Left lung (tissue), 10 donors: ENCODE data around the gene SLX9. TPM values are rescaled to one million over a fixed set of nuclear protein-coding genes. Genes with fewer than 3 reads are reported as not detected.

Experiments
- ATAC-seq: fragments of 200-7000 bp; cut with Tn5 transposase; one replicate; pipeline ENCODE4 v1.9.1; 2020; ENCODE audit warnings: moderate library complexity
- DNase-seq, 4 donors: peaks; one replicate each; pipeline ENCODE4 v3.0.0-alpha.2; 2013 to 2020
- H3K27ac ChIP-seq, 2 donors: fragments of 200-600 bp; sonication (generic) in 1 of 2; one replicate each; pipeline versions ENCODE4 v1.5.0 to v1.8.0; 2020 to 2021
- H3K27me3 ChIP-seq, 2 donors: fragments of 200-600 bp; sonication (generic) in 1 of 2; one replicate each; pipeline versions ENCODE4 v1.5.0 to v1.8.0; 2020 to 2021
- H3K36me3 ChIP-seq, 2 donors: fragments of 200-600 bp; sonication (generic) in 1 of 2; one replicate each; pipeline versions ENCODE4 v1.5.0 to v1.8.0; 2020 to 2021
- H3K4me1 ChIP-seq, 2 donors: fragments of 200-600 bp; one replicate each; pipeline ENCODE4 v1.8.0; 2021
- H3K4me3 ChIP-seq, 2 donors: fragments of 200-600 bp; sonication (generic) in 1 of 2; one replicate each; pipeline versions ENCODE4 v1.5.0 to v1.8.0; 2020 to 2021; ENCODE audit warnings: mild to moderate bottlenecking in 1 of 2
- H3K9me3 ChIP-seq, 2 donors: fragments of 200-600 bp; sonication (generic) in 1 of 2; one replicate each; pipeline versions ENCODE4 v1.5.0 to v1.8.0; 2020 to 2021
- CTCF ChIP-seq, 2 donors: fragments of 200-600 bp; sonication (generic) in 1 of 2; IDR thresholded peaks; one replicate each; pipeline versions ENCODE4 v1.5.0 to v1.8.0; 2021; ENCODE audit warnings: antibody characterized with exemption in 2 of 2
- intact Hi-C, 2 donors: fragments of 100-400 bp; cut with DNase I; formaldehyde crosslinking; loops; one replicate each; pipeline versions ENCODE4 v1.11.2 to v1.14.2; 2022
- polyA plus RNA-seq, 6 donors: library from polyadenylated mRNA; unstranded; fragments of 120-200 nt; gene quantifications; one replicate each; pipeline ENCODE4 v1.2.1, GENCODE V29; 2013; ENCODE audit not compliant: insufficient read length in 6 of 6
- total RNA-seq, 2 donors: library from RNA; stranded (reverse); fragmentation: NEBNext Ultra II Directional; extraction: Animal tissue kit (Norgen Biotek cat#: 25700); gene quantifications; one replicate each; pipeline ENCODE4 v1.2.1, GENCODE V29; 2021
- donor health status: DM: no; HTN: yes; CAD: no.
- donor health status: DM: no; HTN: no; CAD: no.

The SLX9 gene
- total and polyA plus RNA-seq, 8 donors, result 11.5 to 29.6 (median 16.2) TPM

DNA sequence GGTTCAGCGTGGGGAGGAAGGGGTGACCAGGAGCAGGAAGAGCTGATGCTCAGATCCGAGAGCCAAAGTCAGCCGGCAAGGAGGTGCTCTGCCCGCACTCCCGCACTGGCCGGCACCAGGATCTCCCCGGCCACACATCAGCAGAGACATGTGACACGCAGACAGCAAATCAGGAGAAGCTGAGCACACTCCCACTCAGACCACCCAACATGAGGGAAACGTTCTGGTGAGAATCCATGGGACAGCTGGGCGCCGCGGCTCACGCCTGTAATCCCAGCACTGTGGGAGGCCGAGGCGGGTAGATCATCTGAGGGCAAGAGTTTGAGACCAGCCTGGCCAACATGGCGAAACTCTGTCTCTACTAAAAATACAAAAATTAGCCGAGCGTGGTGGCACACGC, 47.7 kb upstream of the SLX9 start:
- Histone ChIP-seq H3K4me3 (no peak overlapping the region), H3K27me3 (no peaks in the 10 kb centered on the region), H3K27ac (no peak overlapping the region), H3K4me1 (peaks cover 0 to 16% of the 10 kb centered on the region in 2 donors), H3K9me3 (no peaks in the 10 kb centered on the region), H3K36me3 (peaks cover 0 to 94% of the 10 kb centered on the region in 2 donors)
- intact Hi-C loops, result no loop called here
- no peak for TF ChIP-seq CTCF (IDR thresholded peaks at IDR 0.05)
- no peak for ATAC-seq
- no peak for DNase-seq

- peaks cover 0 to 20% of the 10 kb centered on the region in 2 donors for H3K4me1 ChIP-seq
Observed at GRCh38 chr21:44892536-44893277, 47.1 kb upstream of the SLX9 start.

DNA sequence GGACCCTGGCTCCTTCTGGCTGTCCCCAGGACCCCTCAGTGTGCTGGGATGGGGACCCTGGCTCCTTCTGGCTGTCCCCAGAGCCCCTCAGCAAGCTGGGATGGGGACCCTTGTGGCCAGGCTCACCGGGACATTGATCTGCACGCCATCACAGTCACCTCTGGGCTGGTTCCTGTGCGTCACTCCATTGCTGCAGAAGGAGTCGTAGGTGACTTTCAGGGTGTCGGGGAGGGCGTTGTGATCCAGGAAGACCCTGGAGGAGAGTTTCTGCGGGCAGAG, 46.6 kb upstream of the SLX9 start:
- peak in 1 of 4 donors; percentile 53 for DNase-seq
- Histone ChIP-seq H3K4me1 (peaks cover 0 to 20% of the 10 kb centered on the region in 2 donors), H3K9me3 (no peaks in the 10 kb centered on the region), H3K36me3 (peaks cover 0 to 94% of the 10 kb centered on the region in 2 donors), H3K27ac (no peak overlapping the region), H3K27me3 (no peaks in the 10 kb centered on the region), H3K4me3 (no peak overlapping the region)
- intact Hi-C loops, result no loop called here
- no peak for ATAC-seq
- TF ChIP-seq CTCF (IDR thresholded peaks at IDR 0.05), result no peak

More at GRCh38 chr21:44892536-44893277, 47.1 kb upstream of the SLX9 start:
- no peaks in the 10 kb centered on the region for H3K9me3 ChIP-seq
- intact Hi-C loops, result no loop called here
- no peak overlapping the region for H3K4me3 ChIP-seq
- H3K27ac ChIP-seq, result no peak overlapping the region
- TF ChIP-seq CTCF (IDR thresholded peaks at IDR 0.05), result peak; percentile 73 to 91
- DNase-seq, result peak in 3 of 4 donors; percentile 44 to 93 (median 67)
- H3K27me3 ChIP-seq, result no peaks in the 10 kb centered on the region
- peak; percentile 83 for ATAC-seq
- peaks cover 0 to 94% of the 10 kb centered on the region in 2 donors for H3K36me3 ChIP-seq

GRCh38 chr21:44893948-44894656, 45.7 kb upstream of the SLX9 start:
- intact Hi-C loops, result no loop called here
- DNase-seq, result no peak
- ATAC-seq, result no peak
- Histone ChIP-seq H3K27me3 (no peaks in the 10 kb centered on the region), H3K27ac (no peak overlapping the region), H3K36me3 (peaks cover 0 to 94% of the 10 kb centered on the region in 2 donors), H3K9me3 (no peaks in the 10 kb centered on the region), H3K4me3 (no peak overlapping the region), H3K4me1 (peaks cover 0 to 20% of the 10 kb centered on the region in 2 donors)
- no peak for TF ChIP-seq CTCF (IDR thresholded peaks at IDR 0.05)

- Histone ChIP-seq H3K27ac (no peak overlapping the region), H3K4me3 (no peak overlapping the region), H3K27me3 (no peaks in the 10 kb centered on the region), H3K36me3 (peaks cover 0 to 94% of the 10 kb centered on the region in 2 donors), H3K4me1 (peaks cover 0 to 20% of the 10 kb centered on the region in 2 donors), H3K9me3 (no peaks in the 10 kb centered on the region)
- ATAC-seq, result no peak
- TF ChIP-seq CTCF (IDR thresholded peaks at IDR 0.05), result no peak
- peak in 1 of 4 donors; percentile 53 for DNase-seq
- intact Hi-C loops, result no loop called here
Observed at GRCh38 chr21:44894687-44895302, 45.0 kb upstream of the SLX9 start.
